ENCODE data around the gene FMN2. TPM values are rescaled to one million over a fixed set of nuclear protein-coding genes. Genes with fewer than 3 reads are reported as not detected.

Gene FMN2
- total RNA-seq, 1 donor = 11.2 TPM

DNA sequence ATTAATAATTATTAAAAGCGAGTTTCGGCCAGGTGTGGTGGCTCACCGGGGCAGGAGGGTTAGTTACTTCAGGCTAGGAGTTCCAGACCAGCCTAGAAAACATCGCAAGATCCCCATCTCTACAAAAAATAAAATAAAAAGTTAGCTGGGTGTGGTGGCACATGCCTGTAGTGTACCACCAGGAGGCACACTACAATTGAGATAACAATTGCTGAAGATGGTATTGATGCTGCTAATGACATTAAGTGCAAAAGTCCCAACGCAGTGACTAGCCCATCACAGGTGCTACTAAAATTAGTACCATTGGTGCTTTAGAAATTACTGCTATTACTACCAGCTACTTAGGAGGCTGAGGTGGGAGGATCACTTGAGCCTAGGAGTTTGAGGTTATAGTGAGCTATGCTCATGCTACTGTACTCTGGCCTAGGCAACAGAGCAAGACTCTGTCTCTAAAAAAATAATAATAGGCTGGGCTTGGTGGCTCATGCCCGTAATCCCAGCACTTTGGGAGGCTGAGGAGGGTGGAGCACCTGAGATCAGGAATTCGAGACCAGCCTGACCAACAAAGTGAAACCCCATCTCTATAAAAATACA is 363.6 kb downstream of the FMN2 start:
- Histone ChIP-seq H3K4me2 (ENCODE audit: insufficient read depth, low read length) (no peak overlapping the region), H3K4me3 (ENCODE audit: insufficient read depth, low read length) (no peak overlapping the region), H3K4me1 (ENCODE audit: insufficient read depth, low read length) (peaks cover 4% of the 10 kb centered on the region), H2AFZ (ENCODE audit: low read length) (no peak overlapping the region), H3K36me3 (ENCODE audit: insufficient read depth, low read length) (no peaks in the 10 kb centered on the region), H3K9me3 (ENCODE audit: low read depth, low read length) (no peaks in the 10 kb centered on the region), H3K79me2 (ENCODE audit: insufficient read depth, low read length) (no peaks in the 10 kb centered on the region), H4K20me1 (ENCODE audit: insufficient read depth, low read length) (no peaks in the 10 kb centered on the region), H3K27ac (ENCODE audit: low read depth, low read length) (no peak overlapping the region), H3K27me3 (ENCODE audit: insufficient read depth, low read length) (no peaks in the 10 kb centered on the region)
- DNase-seq (ENCODE audit: insufficient read length, low spot score, missing footprints) = peak; percentile 39
- TF ChIP-seq, protein P1, sequence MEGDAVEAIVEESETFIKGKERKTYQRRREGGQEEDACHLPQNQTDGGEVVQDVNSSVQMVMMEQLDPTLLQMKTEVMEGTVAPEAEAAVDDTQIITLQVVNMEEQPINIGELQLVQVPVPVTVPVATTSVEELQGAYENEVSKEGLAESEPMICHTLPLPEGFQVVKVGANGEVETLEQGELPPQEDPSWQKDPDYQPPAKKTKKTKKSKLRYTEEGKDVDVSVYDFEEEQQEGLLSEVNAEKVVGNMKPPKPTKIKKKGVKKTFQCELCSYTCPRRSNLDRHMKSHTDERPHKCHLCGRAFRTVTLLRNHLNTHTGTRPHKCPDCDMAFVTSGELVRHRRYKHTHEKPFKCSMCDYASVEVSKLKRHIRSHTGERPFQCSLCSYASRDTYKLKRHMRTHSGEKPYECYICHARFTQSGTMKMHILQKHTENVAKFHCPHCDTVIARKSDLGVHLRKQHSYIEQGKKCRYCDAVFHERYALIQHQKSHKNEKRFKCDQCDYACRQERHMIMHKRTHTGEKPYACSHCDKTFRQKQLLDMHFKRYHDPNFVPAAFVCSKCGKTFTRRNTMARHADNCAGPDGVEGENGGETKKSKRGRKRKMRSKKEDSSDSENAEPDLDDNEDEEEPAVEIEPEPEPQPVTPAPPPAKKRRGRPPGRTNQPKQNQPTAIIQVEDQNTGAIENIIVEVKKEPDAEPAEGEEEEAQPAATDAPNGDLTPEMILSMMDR (IDR thresholded peaks at IDR 0.05; ENCODE audit: extremely low read depth, low read depth, low read length) = peak; percentile 52

- H3K79me2 ChIP-seq (ENCODE audit: insufficient read depth, low read length) = peaks cover 3% of the 10 kb centered on the region
- H3K4me2 ChIP-seq (ENCODE audit: insufficient read depth, low read length) = no peak overlapping the region
- no peak overlapping the region for H3K4me3 ChIP-seq (ENCODE audit: insufficient read depth, low read length)
- H3K9me3 ChIP-seq (ENCODE audit: low read depth, low read length) = no peaks in the 10 kb centered on the region
- no peak overlapping the region for H3K27ac ChIP-seq (ENCODE audit: low read depth, low read length)
- H3K27me3 ChIP-seq (ENCODE audit: insufficient read depth, low read length) = no peaks in the 10 kb centered on the region
- peaks cover 4% of the 10 kb centered on the region for H3K4me1 ChIP-seq (ENCODE audit: insufficient read depth, low read length)
- H3K36me3 ChIP-seq (ENCODE audit: insufficient read depth, low read length) = peaks cover 5% of the 10 kb centered on the region
- no peak for DNase-seq (ENCODE audit: insufficient read length, low spot score, missing footprints)
- TF ChIP-seq, protein P1 (IDR thresholded peaks at IDR 0.05; ENCODE audit: extremely low read depth, low read depth, low read length) = no peak
- no peak overlapping the region for H2AFZ ChIP-seq (ENCODE audit: low read length)
- H4K20me1 ChIP-seq (ENCODE audit: insufficient read depth, low read length) = no peaks in the 10 kb centered on the region
Measured at GRCh38 chr1:240457203-240457602, 365.5 kb downstream of the FMN2 start.

DNA sequence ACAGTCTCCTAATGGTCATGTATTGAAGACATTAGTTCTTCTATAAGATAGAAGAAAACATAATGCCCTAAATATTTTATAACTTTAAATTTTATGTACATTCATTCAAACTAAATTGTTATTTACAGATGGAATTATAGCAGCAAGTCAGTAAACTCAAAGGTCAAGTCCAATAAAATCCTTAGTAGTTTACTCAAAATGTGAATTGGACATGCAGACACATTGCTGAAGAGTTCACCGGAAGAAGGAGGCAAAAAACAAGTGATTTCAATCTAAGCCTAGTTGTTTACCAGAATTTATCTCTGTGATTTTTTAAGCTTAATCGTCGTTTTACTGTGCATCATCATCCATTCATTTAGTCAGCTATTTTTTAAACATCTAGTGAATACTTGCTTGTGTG is 370.6 kb downstream of the FMN2 start:
- Histone ChIP-seq H4K20me1 (ENCODE audit: insufficient read depth, low read length) (no peaks in the 10 kb centered on the region), H3K79me2 (ENCODE audit: insufficient read depth, low read length) (peaks cover 3% of the 10 kb centered on the region), H3K4me2 (ENCODE audit: insufficient read depth, low read length) (no peak overlapping the region), H3K9me3 (ENCODE audit: low read depth, low read length) (no peaks in the 10 kb centered on the region), H2AFZ (ENCODE audit: low read length) (no peak overlapping the region), H3K36me3 (ENCODE audit: insufficient read depth, low read length) (peaks cover 5% of the 10 kb centered on the region), H3K27me3 (ENCODE audit: insufficient read depth, low read length) (no peaks in the 10 kb centered on the region), H3K4me3 (ENCODE audit: insufficient read depth, low read length) (no peak overlapping the region), H3K4me1 (ENCODE audit: insufficient read depth, low read length) (peaks cover 29% of the 10 kb centered on the region), H3K27ac (ENCODE audit: low read depth, low read length) (peak overlapping the region; percentile 56)
- no peak for DNase-seq (ENCODE audit: insufficient read length, low spot score, missing footprints)
- TF ChIP-seq, protein P1 (IDR thresholded peaks at IDR 0.05; ENCODE audit: extremely low read depth, low read depth, low read length) = no peak

- Histone ChIP-seq H3K36me3 (ENCODE audit: insufficient read depth, low read length) (peaks cover 5% of the 10 kb centered on the region), H3K27ac (ENCODE audit: low read depth, low read length) (peak overlapping the region; percentile 56), H3K4me1 (ENCODE audit: insufficient read depth, low read length) (peaks cover 29% of the 10 kb centered on the region), H3K27me3 (ENCODE audit: insufficient read depth, low read length) (no peaks in the 10 kb centered on the region), H3K9me3 (ENCODE audit: low read depth, low read length) (no peaks in the 10 kb centered on the region), H2AFZ (ENCODE audit: low read length) (no peak overlapping the region), H3K4me2 (ENCODE audit: insufficient read depth, low read length) (no peak overlapping the region), H3K79me2 (ENCODE audit: insufficient read depth, low read length) (peaks cover 3% of the 10 kb centered on the region), H4K20me1 (ENCODE audit: insufficient read depth, low read length) (no peaks in the 10 kb centered on the region), H3K4me3 (ENCODE audit: insufficient read depth, low read length) (no peak overlapping the region)
- peak; percentile 64 for DNase-seq (ENCODE audit: insufficient read length, low spot score, missing footprints)
- TF ChIP-seq, protein P1 (IDR thresholded peaks at IDR 0.05; ENCODE audit: extremely low read depth, low read depth, low read length) = no peak
Measured at GRCh38 chr1:240462766-240463395, 371.2 kb downstream of the FMN2 start.
